OCI-M2 (cell line): ENCODE measurements around the gene PDE6H.

ENCODE experiments used
- DNase-seq: peaks from one replicate; lab custom pipeline; 2025; ENCODE audit not compliant: unreplicated experiment; lab: John Stamatoyannopoulos, UW

Gene PDE6H

GRCh38 chr12:14968478-14968877, 4.4 kb upstream of the PDE6H start:
- no peak for DNase-seq

DNA sequence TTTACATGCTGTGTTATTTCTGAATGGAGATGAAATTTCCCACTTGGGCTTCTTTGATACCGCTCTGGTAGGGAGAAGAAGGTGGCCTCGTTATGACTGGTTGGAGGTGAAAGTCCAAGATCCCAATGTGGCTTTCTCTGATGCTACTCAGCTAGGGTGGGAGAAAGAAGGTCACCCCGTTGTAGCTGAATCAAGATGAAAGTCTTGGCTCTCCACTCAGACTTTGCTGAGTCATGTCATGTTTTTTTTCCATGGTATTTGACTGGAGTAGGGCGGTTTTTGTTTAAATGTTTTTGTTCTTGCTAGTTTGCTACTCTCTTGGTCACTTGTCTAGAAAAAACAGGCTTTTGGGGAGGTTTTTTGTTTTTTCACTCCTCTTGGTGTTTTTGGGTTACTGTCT, 2.4 kb upstream of the PDE6H start:
- DNase-seq, result no peak

DNA sequence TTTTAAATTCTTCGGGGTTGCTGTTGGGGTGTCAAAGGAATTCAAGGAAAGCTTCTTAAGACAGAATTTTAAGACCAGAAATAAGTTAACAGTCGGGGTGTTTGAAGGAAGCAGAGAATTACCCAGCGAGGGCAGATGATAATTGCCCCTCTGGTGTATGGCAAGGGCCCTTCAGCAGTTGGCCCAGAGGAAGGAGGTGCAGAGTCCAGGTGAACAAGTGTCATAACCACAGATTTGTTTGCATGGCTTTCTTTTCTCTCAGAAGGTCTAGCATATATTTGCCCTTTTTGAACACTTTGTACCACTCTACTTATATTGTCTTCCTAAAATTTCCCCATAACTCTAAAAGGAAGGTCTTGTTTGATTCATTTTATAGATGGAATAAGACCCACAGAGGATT, 1.8 kb downstream of the PDE6H start:
- DNase-seq, result no peak

DNA sequence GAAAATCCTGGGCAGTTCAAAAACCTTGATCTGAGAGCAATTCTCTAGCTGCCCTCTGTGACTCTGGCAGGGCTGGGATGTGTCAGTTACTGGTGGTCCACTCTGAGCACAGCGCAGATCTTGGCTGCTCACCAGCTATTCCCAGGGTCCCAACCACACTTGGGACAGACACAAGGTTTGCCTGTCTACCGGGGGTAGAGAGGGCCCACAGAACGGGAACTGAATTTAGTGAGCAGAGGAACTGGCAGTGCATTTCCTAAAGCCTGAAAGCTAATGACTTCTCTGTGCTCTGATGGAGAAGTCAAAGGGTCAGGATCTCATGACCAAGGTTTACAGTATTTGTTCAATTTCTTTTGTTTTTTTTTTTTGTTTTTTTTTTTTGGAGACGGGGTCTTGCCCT, 2.6 kb downstream of the PDE6H start:
- DNase-seq, result no peak

DNA sequence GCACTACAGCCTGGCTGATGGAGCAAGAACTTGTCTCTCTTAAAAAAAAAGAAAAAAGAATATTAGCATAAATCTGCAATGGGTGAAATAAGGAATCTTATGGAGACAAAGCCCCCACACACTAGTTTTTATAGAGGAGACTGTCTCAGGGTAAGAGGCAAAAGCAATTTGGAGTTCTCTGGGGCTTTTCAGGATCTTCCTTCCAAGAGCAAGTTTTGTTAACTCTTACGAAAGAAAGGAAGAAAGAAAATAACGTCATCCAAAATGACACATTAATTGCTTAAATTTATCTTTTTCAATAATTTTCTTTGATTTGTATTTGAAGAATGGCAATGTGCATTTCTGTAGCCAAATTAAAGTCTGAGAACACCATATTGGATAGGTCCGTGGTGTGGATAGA, 3.8 kb downstream of the PDE6H start:
- no peak for DNase-seq

DNA sequence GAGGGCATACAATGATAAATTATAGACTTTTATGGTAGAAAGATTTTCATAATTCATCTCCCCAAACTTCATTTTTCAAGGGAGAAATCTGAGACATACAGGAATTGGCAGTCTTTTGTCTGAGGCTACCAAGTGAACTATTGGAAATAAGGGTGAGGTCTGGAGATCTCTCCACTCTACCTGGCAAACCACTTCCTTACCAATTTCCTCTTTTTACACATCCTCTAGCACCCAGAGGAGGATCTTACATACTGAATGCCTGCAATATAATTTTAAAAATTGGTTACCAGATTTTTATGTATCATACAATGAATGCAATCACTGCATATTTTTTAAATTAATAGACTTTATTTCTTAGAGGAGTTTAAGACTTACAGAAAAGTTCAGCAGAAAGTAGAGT, 6.6 kb downstream of the PDE6H start:
- DNase-seq, result no peak

GRCh38 chr12:14981049-14981448, 8.2 kb downstream of the PDE6H start:
- no peak for DNase-seq

GRCh38 chr12:14982562-14982961, 9.7 kb downstream of the PDE6H start:
- no peak for DNase-seq

DNA sequence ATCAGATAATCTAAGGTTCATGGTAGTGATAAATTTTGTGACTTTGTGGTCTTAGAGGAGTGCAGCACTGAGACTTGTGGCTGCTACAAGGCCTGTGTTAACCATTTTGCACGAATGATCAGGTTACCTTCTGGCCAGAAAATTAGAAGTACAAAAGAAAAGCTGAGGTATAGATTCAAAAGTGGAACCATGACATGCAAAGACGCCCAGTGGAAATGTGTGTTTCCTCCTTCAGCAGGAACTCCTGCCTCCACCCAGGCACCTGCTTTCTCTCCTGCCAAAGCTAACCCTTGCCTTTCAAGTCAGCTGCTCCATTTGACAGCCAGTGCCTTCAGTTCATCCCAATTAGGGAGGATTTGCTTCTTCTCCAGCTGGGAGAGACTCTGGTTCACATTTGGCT, 10.1 kb downstream of the PDE6H start:
- DNase-seq, result no peak

- DNase-seq, result no peak
These were observed 11.2 kb downstream of the PDE6H start for GRCh38 chr12:14984036-14984435.

DNA sequence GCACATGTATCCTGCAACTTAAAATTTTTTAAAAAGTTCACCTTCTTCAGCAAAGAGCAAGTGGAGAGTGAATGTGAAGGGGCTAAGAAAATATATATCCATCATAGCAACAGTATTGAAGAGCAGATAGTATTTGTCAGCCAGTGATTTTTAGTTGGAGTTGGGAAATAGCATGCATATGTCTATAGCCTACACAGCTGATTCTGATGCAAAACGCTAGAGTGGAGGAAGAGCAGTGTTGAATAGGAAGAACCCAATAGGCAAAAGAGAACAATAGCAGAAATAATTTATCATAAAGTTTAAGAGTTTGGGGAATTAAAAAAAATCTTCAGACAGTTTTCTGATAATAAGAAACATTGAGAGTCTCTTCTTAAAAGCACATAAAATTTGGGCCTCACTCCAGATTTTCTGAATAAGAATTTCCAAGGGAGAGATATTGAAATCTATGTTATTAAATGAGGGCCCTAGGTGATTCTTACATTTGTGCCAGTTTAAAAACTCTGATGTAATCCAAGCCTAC, 12.0 kb downstream of the PDE6H start:
- no peak for DNase-seq

DNA sequence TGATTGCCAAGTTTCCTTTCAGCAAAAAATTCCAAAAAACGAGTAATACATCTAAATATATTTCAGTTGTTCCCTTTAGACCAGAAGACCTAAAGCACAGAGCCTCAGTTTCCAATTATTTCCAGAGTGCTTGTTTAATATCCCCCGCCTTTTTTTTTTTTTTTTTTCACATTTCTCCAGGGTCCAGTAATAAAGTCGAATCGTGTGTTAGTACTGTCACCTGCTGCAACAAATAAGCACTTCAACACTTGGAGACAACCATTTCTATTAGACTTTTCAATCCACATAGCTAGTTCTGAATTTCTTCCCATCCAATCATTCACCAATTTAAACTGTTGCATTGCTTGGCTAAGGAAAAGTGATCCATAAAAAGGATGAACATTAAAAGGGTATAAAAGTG, 13.6 kb downstream of the PDE6H start:
- no peak for DNase-seq

DNA sequence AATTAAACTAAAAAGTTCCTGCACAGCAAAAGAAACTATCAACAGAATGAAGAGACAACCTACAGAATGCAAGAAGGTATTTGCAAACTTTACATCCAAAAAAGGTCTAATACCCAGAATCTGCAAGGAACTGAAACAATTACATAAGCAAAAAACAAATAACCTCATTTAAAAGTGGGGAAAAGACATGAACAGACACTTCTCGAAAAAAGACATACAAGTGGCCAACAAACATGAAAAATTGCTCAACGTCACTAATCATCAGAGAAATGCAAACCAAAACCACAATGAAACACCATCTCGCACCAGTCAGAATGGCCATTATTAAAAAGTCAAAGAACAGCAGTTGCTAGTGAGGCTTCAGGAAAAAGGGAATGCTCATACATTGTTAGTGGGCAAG, 15.2 kb downstream of the PDE6H start:
- no peak for DNase-seq

GRCh38 chr12:14989790-14990189, 16.9 kb downstream of the PDE6H start:
- DNase-seq, result no peak

- DNase-seq, result no peak
These were observed 18.2 kb downstream of the PDE6H start for GRCh38 chr12:14991069-14991468.

DNA sequence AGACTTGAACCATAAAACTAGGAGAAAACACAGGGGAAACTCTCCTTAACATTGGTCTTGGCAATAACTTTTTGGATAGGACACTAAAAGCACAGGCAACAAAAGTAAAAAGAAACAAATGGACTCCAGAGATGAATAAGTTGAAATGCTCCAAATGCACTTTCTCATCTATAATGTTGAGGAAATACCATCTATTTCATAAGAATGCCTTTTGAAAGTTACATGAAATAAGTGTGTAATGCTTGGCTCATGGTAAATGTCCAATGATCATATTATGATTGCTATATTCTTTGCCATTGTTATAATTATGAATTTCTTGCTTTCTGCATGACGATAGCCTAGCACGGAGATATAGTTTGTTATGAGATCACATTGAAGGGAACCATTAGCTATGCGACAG, 19.8 kb downstream of the PDE6H start:
- DNase-seq, result no peak

GRCh38 chr12:14993117-14993516, 20.3 kb downstream of the PDE6H start:
- no peak for DNase-seq

GRCh38 chr12:14993537-14994266, 20.9 kb downstream of the PDE6H start:
- no peak for DNase-seq

DNA sequence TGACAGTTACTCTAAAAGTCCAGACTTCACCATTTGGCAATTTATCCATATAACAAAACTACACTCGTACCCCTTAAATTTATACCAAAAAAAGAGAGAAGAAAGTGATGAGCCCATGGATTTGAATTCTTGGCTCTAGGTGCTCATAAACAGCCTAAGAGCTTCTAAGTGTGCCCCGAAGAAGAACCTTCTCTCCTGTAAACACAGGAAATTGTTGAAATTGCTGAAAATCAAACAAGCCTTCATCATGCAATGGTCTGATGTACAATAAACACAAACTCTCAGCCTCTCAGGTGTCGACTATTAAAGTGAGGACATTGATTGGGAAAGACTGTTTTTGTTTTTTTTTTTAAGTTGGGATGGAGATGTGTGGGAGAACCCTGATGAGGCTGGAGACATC, 21.8 kb downstream of the PDE6H start:
- DNase-seq, result no peak

GRCh38 chr12:14995583-14996425, 23.0 kb downstream of the PDE6H start:
- no peak for DNase-seq

DNA sequence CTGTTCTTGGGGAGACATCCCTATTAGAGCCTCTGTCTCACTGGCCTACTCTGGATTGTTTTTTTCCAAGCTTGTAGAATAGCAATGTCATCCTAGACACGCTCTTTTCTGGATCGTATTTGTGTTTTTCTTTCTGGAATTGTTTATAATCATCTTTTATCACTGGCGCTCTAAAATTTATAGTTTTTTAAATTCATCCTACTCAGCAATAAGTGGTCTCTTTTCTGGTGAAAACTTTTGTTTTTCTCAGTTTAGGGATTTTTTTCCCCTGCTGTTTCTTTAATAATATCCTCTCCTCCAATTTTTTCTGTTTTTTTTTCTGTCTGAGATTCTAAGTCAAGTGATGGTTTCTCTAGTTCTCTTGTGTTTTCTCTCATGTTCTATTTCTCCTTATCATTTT, 25.2 kb downstream of the PDE6H start:
- DNase-seq, result no peak

GRCh38 chr12:14999021-14999694, 26.3 kb downstream of the PDE6H start:
- DNase-seq, result no peak
